ENCODE measurements around the gene TRPC4.

Gene TRPC4

DNA sequence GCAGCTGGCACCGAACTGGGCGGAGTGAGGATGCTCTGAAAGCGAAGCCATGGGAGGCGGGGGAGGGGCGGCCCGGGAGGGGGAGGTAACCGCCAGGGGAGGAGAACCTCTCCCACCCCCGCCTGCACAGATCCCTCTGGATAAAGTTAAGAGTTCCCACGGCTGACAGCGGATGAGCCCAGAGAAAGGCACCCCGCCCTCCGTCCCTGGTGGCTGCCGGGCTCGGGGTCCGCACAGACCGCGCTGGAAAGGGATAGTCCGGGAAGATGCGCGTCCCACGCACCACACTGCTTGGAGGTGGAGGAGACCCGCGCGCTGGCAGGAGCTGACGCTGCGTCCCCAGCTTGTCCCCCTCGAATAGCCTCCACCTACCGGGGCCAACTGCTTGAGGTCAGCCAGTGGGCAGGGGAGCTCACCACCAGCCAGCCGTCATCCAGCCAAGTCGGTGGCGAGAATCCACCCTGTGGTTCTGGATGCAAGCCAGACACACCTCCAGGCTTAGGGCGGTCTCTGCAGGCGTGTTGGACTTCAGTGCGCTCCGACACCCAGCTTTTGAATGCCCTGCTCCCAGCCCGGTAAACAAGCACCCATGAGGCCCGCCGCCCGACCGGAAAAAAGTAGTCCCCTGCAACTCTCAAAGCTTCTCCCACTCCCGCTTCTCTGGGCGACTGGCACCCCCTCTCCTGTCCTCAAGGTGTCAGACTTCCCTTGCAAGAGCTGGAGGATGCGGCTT, at the start of gene TRPC4:
Gene TRPC4, minus strand, starts transcription at position 17 of the 733 bp plus-strand sequence. CDS start 86,439 bp downstream, outside the sequence.
- DNase-seq (ENCODE audit: insufficient read length, low spot score) (no peak), FAIRE-seq (no peak)

- DNase-seq (ENCODE audit: insufficient read length, low spot score) (no peak), FAIRE-seq (no peak)
Measured at GRCh38 chr13:37918751-37919150, 49.2 kb upstream of the TRPC4 start.

- FAIRE-seq: no peak
- DNase-seq (ENCODE audit: insufficient read length, low spot score): no peak
Measured at GRCh38 chr13:37918116-37918714, 48.6 kb upstream of the TRPC4 start.

- no peak for FAIRE-seq
- DNase-seq (ENCODE audit: insufficient read length, low spot score): no peak
Measured at GRCh38 chr13:37914781-37915391, 45.3 kb upstream of the TRPC4 start.

DNA sequence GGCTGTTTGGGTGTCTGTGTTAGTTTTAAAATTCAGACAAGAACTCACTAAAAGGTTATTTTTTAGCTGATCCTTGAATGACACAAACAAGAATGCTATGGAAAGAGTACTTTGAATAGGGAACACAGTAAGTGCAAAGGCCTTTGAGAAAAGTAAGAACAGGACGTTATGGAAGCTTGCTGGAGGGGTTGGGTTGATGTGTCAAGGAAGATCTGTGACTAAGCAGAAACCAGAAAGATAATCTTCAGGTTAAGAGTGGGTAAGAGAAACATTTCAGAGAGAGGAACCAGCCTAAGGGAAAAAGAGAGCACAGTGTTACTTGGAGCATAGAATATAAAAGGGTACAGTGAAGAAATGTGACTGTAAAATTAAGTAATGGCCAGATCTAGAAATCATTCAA, 41.2 kb upstream of the TRPC4 start:
- DNase-seq (ENCODE audit: insufficient read length, low spot score): no peak
- no peak for FAIRE-seq

DNA sequence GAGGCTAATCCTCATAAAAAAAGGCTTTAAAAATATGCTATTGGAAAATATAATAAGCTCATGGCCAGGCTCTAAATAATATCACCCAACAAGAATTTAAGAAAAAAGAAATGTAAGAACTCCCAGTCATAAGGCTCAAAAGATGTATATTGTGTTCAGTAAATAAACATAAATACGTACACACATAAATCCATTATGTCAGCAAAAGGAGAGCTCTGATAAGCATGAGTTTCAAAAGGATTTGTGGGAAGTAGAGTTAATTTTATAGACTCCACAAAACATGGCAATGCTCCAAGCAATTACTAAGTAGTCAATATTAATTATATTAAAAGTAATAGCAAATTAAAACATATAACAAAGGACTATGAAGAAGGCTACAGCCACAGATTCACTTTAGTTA, 37.3 kb upstream of the TRPC4 start:
- DNase-seq (ENCODE audit: insufficient read length, low spot score) (no peak), FAIRE-seq (no peak)

DNA sequence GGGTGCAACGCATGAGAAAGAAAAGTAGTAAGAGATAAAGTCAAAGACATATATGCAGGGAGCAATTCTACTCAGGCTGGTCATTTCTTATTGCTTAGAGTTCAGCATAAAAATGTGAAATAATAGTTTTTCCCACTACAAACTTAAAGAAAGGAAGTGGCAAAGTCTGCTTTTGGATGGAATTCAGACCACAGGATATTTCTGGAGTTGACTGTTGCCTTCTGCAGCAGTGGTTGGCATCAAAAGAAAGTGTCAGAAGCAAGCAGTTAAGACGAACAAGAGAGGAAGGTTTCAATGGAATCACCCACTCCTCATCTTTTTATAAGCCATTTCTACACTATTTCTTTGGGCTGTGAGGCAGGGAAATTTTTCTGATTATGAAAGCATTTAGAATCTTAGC, 36.2 kb upstream of the TRPC4 start:
- no peak for DNase-seq (ENCODE audit: insufficient read length, low spot score)
- FAIRE-seq: no peak

DNA sequence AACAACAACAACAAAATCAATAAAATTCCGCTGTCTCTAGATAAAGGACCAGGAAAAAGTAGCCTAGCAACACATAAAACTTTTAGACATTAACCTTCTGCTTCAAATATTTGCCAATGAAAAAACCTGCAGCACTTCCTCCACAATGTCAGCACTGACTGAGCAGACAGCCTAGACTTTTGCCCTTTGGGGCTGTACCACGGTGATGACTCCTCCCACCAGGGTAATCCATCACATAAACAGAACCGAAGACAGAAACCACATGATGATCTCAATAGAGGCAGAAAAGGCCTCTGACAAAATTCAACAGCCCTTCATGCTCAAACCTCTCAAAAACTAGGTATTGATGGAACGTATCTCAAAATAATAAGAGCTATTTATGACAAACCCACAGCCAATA, 30.2 kb upstream of the TRPC4 start:
- DNase-seq (ENCODE audit: insufficient read length, low spot score) (no peak), FAIRE-seq (no peak)

- DNase-seq (ENCODE audit: insufficient read length, low spot score) (no peak), FAIRE-seq (no peak)
Measured at GRCh38 chr13:37893321-37893720, 23.7 kb upstream of the TRPC4 start.

- FAIRE-seq (no peak), DNase-seq (ENCODE audit: insufficient read length, low spot score) (no peak)
Measured at GRCh38 chr13:37889820-37890219, 20.2 kb upstream of the TRPC4 start.

- FAIRE-seq (no peak), DNase-seq (ENCODE audit: insufficient read length, low spot score) (no peak)
Measured at GRCh38 chr13:37889102-37889501, 19.5 kb upstream of the TRPC4 start.

DNA sequence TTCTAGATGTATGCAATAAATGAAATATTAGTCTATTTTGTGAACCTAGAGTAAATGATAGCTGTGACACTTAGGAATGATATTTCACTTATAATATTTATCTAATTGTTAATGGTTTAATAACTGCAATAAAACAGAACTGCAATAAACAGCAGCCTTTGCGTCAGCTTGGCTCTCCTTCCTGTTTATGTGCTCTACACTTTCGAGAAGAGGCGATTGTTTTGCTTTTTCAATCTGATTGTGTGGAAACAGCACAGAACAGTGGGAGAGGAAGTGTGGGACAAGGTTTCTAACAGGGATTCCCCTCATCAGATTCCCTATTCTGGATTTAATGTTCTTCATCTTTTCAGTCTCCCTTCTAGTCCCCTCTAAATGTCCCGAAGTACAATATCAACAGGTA, 17.3 kb upstream of the TRPC4 start:
- no peak for DNase-seq (ENCODE audit: insufficient read length, low spot score)
- no peak for FAIRE-seq

DNA sequence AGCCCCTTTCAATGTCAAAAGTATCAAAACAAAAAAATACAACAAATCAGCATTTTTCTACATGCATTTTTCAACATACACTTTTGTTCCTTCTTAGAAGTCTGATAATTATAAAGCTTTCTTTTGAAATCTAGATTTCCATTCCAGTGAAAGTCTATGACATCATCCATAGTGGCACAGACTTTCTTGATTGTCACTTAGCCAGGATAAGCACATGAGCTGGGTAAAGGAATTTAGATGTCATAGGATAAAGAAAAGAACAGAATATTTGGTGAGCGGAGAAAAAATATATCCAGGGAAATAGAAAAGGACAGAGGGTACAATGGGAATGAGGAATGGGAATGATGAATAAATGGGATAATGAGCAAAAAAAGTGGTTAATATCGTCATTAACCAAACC, 15.1 kb upstream of the TRPC4 start:
- no peak for DNase-seq (ENCODE audit: insufficient read length, low spot score)
- no peak for FAIRE-seq

- DNase-seq (ENCODE audit: insufficient read length, low spot score) (no peak), FAIRE-seq (no peak)
Measured at GRCh38 chr13:37884026-37884425, 14.5 kb upstream of the TRPC4 start.

DNA sequence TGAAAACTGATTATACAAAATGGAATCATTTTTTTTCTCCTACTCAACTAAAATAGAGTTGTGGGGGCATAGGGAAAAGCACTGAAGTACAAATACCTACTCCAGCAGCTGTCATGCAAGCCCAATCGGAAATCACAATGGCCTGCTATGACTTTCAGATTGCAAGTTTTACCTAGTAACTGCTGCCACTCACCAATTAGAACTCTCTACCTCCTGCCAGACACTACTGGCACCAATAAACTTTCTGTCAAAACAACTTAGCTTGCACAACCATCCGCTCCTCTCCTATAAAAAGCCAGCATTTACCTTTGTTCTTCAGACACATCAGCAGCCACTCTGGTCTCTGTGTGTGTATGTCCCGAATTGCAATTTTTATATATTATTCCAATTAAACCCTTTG, 9.3 kb upstream of the TRPC4 start:
- no peak for FAIRE-seq

DNA sequence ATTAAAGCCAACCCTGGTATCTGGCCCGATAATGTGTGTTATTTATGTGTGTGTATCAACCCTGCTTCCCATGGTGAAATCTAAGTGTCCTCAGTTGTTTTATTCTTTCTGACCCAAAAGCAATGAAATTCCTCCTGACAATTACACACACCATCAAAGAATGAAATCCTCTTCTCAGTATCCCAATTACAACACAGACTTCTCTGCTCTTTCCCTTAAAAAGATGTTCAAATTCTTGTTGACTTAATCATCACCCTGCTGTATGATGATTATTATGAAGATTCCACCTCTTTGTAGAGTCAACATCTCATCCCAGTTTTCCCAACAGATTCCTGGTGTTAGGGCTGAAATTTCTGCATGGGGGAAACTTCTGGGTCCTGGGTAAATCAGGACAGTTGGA, 8.9 kb upstream of the TRPC4 start:
- FAIRE-seq (no peak), DNase-seq (ENCODE audit: insufficient read length, low spot score) (no peak)

More for the DNA sequence above, 9.3 kb upstream of the TRPC4 start:
- DNase-seq (ENCODE audit: insufficient read length, low spot score): no peak

DNA sequence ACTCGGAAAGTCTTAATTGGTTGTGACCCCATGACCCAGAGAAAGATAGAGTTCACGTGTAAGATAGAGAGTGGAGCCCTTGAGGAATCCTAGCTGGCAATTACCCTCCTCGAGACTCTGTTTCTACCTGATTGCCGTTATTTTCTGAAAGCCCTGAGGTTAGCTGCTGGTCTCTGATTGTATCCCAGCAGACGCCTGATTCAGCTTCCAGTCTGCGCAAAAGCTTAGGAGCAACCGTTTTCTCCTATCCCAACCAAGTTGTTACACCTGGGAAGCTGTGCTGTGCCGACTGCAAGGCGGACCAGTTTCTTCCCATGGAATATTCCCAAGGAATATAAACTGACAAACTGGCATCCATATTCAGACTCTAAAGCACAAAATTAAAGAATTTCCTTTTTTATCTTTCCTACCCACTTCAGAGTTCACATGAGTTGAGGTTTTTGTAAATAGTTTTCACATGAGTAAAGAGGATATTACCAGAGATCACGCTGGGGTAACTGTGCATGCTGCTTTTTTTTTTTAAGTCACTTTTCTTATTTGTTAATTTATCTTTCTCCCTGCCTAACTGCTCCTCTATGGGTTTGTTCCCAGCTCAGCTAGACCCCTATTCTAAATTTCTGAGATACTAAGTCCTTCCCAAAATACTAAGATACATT, 1.5 kb upstream of the TRPC4 start:
- DNase-seq (ENCODE audit: insufficient read length, low spot score): no peak

GRCh38 chr13:37870489-37870845, 895 bp upstream of the TRPC4 start:
- no peak for DNase-seq (ENCODE audit: insufficient read length, low spot score)
- no peak for FAIRE-seq

More for the DNA sequence above, 1.5 kb upstream of the TRPC4 start:
- FAIRE-seq: no peak

GRCh38 chr13:37869506-37869755, 141 bp downstream of the TRPC4 start:
- no peak for DNase-seq (ENCODE audit: insufficient read length, low spot score)

DNA sequence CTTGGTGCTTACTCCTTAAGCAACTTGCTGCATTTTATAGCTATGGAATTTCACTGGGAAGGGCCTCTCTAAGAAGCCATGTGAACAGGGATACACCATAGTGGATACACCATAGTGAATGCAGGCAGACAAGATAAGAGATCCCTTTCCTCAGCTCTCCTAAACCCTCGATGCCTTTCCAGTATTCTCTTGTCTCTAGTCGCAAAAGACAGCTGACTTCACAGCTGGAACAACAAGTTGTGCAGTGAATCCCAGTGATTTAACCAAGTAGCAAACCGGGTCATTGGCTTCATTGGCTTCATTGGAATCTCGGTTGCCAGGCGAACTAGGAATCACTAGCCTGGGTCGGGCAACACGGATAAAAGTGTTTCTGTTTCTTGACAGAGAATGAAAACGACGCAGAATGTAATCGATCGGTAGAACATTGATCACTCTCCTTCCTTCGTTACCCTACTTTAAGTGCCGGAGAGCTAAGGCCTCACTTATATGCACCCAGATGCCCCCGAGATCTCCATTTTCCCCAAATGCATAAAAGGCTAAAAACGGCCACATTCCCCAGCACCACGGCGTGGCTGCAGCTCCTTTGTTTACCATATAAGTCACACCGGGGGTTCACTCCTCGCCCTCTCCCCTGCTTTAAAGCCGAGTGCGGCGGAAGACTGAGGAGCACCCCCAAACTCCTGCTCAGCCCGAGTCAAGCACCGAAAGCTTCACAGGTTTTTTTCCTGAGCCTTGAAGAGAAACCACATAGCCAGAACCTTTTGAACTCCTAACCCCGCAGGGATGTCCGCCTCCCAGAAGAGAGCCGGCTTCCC, 674 bp downstream of the TRPC4 start:
- DNase-seq (ENCODE audit: insufficient read length, low spot score): no peak
- FAIRE-seq: no peak

More at GRCh38 chr13:37869506-37869755, 141 bp downstream of the TRPC4 start:
- FAIRE-seq: no peak

DNA sequence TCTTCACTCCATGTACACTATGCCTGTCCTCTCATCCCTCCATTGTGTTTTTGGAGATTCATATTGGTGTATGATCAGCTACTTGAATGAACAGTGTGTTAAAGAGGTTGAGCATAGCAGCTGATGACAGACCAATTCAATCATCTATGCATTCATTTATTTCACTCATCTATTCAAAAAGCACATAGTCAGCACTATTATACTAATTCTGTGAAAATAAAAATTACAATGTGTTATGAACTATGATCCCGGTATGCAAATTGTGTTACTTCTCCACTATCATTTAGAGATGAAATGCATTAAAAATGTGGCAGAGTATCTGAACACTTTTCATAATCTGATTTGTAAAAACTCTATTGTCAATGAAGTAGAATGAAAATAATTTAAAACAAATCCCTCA, 5.9 kb downstream of the TRPC4 start:
- FAIRE-seq: no peak

More for the DNA sequence above, 5.9 kb downstream of the TRPC4 start:
- no peak for DNase-seq (ENCODE audit: insufficient read length, low spot score)

Measured in GM19239 (cell line).